Measurements from ENCODE around the gene MCTP2. TPM values are rescaled to one million over a fixed set of nuclear protein-coding genes. Genes with fewer than 3 reads are reported as not detected.
"Not testable (repeated sequence)": the region's sequence is repeated elsewhere in the genome, so short reads cannot be mapped to it uniquely, and the experiment has no call there.

The MCTP2 gene
- total RNA-seq, 1 experiment from 2014 or later, result 7.4 TPM

- TF ChIP-seq ARID4B (CRISPR knock-in tag; IDR thresholded peaks at IDR 0.05; ENCODE audit: borderline replicate concordance), result no peak
- TF ChIP-seq ZNF425 (CRISPR knock-in tag; conservative IDR thresholded peaks at IDR 0.05), result no peak
- no peak for TF ChIP-seq NFYB (CRISPR knock-in tag; conservative IDR thresholded peaks at IDR 0.05; ENCODE audit: low read depth)
- TF ChIP-seq ZNF671 (CRISPR knock-in tag; IDR thresholded peaks at IDR 0.05), result no peak
- TF ChIP-seq TEAD4 (CRISPR knock-in tag; IDR thresholded peaks at IDR 0.05), result no peak
- no peak for TF ChIP-seq IRF1 (CRISPR knock-in tag; IDR thresholded peaks at IDR 0.05)
- no peak for TF ChIP-seq HMGA2 (CRISPR knock-in tag; IDR thresholded peaks at IDR 0.05)
- no peak for TF ChIP-seq NR3C1 (CRISPR knock-in tag; conservative IDR thresholded peaks at IDR 0.05; ENCODE audit: low read depth)
- TF ChIP-seq KAT7 (CRISPR knock-in tag; IDR thresholded peaks at IDR 0.05; ENCODE audit: borderline replicate concordance), result no peak
Measured at GRCh38 chr15:94255540-94255939, 24.2 kb downstream of the MCTP2 start (continued).

DNA sequence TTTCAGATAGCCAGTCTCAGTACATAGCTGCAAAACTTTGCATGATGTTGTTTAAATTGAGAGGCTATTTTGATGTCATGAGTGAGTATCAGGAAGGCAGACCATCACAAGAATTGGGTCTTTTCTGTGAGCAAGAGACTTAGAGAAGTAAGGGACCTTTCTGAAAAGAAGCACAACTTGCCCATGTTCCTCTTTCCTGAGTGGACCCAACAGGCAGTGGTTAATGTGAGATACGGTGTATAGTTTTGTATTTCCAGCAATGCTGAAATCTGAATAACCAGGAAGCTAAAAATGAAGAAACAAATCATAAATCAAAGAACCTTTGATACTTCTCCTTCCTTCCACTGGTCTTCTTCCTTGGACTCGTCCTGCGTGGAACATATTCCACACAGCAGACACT is 25.1 kb downstream of the MCTP2 start:
- Mint-ChIP-seq H3K27ac (no peak overlapping the region), H3K4me1 (peaks cover 4% of the 10 kb centered on the region; the same call in 1 of the 2 replicates), H3K4me3 (no peak overlapping the region), H3K9me3 (peaks cover 5% of the 10 kb centered on the region; the same call in 1 of the 2 replicates), H3K27me3 (ENCODE audit: low read depth) (no peaks in the 10 kb centered on the region; the same call in 1 of the 2 replicates), H3K36me3 (0 out of 2 replicates have a peak, but pooled peaks cover 2% of the 10 kb centered on the region)
- ChIA-PET POLR2A (no interaction called here), CTCF (no interaction called here)
- ATAC-seq (no peak), DNase-seq (ENCODE audit: low spot score) (no peak)
- TF ChIP-seq IRF1 (CRISPR knock-in tag; IDR thresholded peaks at IDR 0.05) (no peak), USF1 (CRISPR knock-in tag; IDR thresholded peaks at IDR 0.05) (no peak), FOXK1 (CRISPR knock-in tag; IDR thresholded peaks at IDR 0.05) (no peak), NFE2L1 (CRISPR knock-in tag; IDR thresholded peaks at IDR 0.05) (no peak), TP53 (CRISPR knock-in tag; IDR thresholded peaks at IDR 0.05) (no peak)
- TF ChIP-seq, protein P1, sequence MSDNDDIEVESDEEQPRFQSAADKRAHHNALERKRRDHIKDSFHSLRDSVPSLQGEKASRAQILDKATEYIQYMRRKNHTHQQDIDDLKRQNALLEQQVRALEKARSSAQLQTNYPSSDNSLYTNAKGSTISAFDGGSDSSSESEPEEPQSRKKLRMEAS (CRISPR knock-in tag; IDR thresholded peaks at IDR 0.05), result no peak

- CTCF ChIA-PET; H3K27me3 Mint-ChIP-seq (ENCODE audit: low read depth); POLR2A ChIA-PET; H3K4me1 Mint-ChIP-seq; ATAC-seq; DNase-seq (ENCODE audit: low spot score); H3K9me3 Mint-ChIP-seq; H3K4me3 Mint-ChIP-seq; H3K27ac Mint-ChIP-seq; H3K36me3 Mint-ChIP-seq: not testable (repeated sequence)
Measured at GRCh38 chr15:94257776-94258175, 26.4 kb downstream of the MCTP2 start.

Data from WTC11 (cell line).